AG08395 (cell line): ENCODE measurements around the gene TF.

Experiments used
- DNase-seq: peaks from one replicate; pipeline ENCODE4 v3.0.0; 2012; ENCODE audit warnings: mixed read lengths, low spot score

TF gene

DNA sequence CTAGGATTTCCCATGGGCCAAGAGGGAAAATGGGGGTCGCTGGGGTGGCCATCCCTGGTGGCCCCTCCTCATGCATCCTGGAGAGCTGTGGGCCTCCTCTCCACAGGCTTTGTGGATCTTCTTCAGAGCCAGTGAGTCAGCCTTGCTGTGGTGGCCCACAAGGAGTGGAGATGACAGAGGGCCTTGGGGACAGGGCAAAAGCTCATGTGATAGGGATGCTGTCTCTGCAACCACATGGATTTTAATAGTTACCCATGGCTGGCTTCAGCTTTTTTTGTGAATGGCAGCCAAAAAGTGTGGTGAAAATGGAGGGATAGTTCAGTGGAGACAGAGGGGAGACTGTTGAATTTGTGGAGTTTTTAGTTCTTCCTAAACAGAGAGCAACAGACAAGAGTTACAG is 1.2 kb downstream of the TF start:
- DNase-seq: no peak

DNA sequence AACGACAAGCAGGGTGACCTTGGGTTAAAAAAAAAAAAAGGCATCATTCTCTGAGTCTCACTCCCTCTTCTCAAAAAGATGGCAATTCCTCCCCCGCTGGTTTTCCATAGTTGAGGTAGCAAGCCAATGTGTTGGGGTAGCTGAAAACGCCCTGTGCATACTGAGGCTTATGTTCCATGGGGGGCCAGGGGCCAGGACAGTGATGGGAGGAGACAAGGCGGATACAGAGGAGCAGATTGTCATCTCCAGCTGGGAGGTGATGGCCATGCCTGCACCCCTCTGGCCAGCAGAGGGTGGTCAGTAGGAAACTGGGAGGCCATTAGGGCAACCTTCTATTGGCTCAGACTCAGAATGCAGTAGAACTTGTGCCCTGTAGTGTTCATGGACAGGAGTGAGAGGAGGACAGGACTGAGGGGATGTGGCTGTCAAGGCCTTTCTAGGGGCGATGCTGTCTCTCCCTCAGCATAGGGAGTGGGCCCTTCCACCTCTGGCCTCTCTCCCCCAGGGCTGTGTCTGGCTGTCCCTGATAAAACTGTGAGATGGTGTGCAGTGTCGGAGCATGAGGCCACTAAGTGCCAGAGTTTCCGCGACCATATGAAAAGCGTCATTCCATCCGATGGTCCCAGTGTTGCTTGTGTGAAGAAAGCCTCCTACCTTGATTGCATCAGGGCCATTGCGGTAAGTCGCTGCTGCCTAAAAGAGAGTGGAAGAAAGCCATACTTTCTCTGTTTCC is 1.9 kb downstream of the TF start:
- DNase-seq: no peak

GRCh38 chr3:133749427-133750258 is 3.5 kb downstream of the TF start:
- DNase-seq: no peak

- DNase-seq: no peak
Observed at GRCh38 chr3:133750259-133750656, 4.1 kb downstream of the TF start.

DNA sequence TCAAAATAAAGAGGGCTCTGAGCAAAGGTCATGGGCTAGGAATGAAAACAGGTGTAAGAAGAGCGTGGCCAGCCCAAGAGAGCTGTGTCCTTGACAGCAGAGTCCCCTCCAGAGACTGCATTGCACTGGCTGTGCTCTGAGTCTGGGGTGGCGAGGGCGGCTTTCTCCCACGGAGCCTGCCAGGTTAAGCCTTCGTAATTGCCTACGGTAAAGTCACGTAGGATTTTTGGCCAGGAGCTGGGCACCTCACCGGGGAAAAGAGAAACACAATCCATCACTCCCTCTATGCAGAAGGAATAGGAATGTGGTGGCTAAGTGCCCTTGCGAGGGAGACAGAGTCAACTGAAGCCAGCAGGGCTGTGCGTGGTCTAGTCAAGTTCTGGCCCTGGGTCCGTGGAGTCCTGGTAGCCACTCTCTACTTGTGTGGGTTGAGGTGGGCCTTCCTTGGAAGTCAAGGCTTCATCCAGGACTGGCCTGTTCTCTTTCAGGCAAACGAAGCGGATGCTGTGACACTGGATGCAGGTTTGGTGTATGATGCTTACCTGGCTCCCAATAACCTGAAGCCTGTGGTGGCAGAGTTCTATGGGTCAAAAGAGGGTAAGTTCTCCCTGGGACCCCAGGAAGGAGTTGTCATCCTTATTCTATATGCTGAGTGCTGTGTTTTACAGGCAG is 7.0 kb downstream of the TF start:
- no peak for DNase-seq

- no peak for DNase-seq
Observed at GRCh38 chr3:133753779-133754164, 7.6 kb downstream of the TF start.

- DNase-seq: no peak
Observed at GRCh38 chr3:133754455-133754854, 8.3 kb downstream of the TF start.

DNA sequence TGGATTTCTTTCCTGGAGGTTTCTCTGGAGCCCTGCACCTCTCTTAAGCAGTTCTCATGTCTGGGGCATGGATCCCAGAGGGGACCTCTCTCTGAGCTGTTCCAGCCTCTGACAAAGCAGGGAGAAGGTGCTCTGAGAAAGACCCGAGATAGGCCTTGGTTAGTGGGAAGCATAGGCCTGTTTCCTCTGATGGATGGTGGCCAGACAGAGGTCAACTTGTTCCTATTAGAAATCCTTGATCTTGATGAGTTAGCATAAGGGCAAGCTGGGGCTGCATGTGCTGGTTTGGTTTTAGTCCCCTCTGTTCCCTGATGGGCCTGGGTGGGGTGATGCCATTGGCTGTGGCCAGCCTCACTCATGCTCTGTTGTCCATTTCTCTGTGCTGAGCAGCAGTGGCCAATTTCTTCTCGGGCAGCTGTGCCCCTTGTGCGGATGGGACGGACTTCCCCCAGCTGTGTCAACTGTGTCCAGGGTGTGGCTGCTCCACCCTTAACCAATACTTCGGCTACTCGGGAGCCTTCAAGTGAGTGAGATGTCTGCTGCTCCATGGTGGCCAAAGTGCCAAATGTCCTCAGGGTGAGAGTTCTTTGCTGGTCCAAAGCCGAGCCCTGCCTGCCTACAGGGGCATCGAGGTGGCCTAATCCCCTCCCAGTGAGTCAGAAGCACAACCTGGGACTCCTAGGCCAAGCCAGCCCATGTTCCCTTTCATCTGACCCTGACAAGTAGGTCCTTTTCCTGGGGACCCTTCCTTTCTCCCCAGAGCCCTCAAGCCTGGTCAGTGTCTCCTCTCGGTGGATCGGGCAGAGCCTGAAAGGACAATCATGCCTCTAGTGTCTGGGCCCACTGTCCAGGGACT is 9.0 kb downstream of the TF start:
- no peak for DNase-seq

- DNase-seq: no peak
Observed at GRCh38 chr3:133756716-133757694, 10.8 kb downstream of the TF start.

GRCh38 chr3:133757701-133758567 is 11.7 kb downstream of the TF start:
- DNase-seq: no peak

DNA sequence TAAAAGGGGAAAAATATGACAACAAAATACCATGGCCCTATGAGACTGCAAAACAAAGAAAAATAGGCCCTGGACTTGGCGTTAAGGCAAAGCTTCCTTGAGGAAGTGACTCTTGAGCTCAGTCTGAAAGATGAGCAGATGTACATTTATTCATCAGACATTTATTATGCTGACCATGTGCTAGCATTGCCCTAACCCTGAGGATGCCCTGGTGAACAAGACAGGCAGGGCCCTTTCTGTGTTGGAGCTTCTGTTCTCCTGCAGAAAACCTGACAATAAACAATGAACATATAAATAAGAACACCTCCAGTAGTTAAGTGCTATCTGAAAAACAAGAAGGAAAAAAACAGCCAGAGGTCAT is 12.4 kb downstream of the TF start:
- no peak for DNase-seq

- no peak for DNase-seq
Observed at GRCh38 chr3:133758964-133759739, 13.0 kb downstream of the TF start.

- DNase-seq: no peak
Observed at GRCh38 chr3:133759740-133760305, 13.6 kb downstream of the TF start.

DNA sequence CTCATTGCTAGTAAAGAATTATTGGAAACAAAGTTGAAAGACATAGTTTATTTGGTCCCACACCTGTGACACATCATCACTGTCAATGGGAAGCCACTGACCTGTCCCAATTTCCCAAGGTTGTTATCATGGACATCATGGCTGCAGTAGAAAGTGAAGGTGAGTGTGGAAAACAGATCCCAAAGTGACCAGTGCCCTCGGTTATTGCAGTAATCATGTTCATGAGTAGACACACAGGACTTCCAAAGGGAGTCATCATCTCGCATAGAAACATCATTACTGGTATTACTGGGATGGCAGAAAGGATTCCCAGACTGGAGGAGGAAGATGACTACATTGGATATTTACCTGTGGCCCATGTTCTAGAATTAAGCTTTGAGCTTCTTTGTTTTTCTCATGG is 14.7 kb downstream of the TF start:
- no peak for DNase-seq

DNA sequence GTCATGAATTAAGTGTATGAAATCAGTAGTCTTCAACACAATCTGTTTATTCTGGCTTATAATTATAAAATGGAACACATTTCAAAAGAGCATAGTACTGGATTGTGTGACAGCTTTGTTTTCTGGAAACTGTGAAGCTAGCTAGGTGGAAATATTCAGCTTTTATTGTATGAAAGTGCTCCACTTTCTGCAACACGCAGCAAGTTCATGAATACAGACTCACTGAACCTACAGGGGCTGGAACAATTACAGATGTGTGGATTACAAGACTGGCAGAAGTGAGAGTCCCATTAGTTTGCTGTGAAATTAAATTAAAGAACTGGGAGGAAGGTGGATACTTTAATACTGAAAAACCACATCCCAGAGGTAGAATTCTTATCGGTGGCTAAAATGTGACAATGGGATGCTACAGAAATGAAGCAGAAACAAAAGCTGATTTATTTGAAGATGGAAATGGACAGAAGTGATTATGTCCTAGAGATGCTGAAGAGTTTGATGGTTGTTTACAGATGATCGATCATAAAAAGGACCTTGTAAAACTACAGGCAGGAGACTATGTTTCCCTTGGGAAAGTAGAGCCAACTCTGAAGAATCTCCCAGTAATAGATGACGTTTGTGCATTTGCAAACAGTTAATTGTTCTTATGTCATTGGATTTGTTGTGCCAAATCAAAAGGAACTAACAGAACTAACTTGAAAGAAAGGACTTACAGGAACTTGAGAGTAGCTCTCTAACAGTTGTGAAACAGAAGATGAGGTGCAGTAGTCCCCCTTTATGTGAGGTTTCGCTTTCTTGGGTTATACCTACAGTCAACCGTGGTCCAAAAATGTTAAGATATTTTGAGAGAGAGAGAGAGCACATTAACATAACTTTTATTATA is 15.7 kb downstream of the TF start:
- DNase-seq: no peak

- DNase-seq: no peak
Observed at GRCh38 chr3:133762539-133762938, 16.3 kb downstream of the TF start.

- DNase-seq: no peak
Observed at GRCh38 chr3:133763797-133764683, 17.8 kb downstream of the TF start.
